Measurements from ENCODE around the gene CIB4.

DNA sequence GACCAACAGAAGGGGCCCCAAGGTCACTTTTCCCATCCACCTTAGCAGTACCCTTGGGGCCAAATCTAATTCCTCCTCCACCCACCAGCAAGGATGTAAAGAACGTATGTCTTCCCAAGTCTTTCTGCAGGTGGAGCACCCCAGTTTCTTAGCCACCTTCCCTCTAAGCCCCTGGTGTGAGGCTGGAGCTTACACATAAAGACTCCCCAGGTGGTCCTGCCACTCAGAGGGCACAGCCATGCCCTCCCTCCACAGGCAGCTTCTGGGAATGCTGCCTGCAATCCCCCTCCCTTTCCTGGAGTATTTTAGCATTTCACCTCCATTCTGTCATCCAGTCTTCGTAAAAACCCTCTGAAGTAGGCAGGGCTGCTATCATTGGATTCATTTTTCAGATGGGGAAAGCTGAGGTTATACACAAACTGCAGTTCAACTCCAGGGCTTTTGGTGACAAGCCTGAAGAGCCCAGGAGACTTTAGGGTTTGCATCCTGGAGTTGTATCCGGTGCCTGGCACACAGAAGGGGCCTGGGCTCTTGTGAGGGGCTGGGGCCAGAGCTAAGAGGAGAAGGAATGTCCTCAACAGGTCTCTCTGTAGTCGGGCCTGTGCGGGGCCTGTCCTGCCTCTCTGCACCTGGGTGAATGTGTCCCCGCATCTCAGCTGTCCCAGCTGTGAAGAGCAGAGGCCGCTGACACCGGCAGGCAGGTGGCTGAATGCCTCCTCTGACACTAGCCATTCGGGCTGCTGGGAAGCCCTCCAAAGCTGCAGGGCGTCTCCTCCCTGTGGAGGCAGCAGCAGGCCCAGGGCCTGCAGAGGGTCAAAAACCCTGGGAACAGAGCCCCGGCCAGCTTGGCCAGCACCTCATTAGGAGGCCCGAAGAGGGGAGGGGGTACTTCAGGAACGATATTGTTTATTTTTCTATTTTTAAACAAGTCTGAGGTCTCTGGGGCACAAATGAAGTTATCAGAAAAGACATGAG, 27.6 kb downstream of the CIB4 start:
- TF ChIP-seq, protein P1, sequence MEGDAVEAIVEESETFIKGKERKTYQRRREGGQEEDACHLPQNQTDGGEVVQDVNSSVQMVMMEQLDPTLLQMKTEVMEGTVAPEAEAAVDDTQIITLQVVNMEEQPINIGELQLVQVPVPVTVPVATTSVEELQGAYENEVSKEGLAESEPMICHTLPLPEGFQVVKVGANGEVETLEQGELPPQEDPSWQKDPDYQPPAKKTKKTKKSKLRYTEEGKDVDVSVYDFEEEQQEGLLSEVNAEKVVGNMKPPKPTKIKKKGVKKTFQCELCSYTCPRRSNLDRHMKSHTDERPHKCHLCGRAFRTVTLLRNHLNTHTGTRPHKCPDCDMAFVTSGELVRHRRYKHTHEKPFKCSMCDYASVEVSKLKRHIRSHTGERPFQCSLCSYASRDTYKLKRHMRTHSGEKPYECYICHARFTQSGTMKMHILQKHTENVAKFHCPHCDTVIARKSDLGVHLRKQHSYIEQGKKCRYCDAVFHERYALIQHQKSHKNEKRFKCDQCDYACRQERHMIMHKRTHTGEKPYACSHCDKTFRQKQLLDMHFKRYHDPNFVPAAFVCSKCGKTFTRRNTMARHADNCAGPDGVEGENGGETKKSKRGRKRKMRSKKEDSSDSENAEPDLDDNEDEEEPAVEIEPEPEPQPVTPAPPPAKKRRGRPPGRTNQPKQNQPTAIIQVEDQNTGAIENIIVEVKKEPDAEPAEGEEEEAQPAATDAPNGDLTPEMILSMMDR (IDR thresholded peaks at IDR 0.05) = no peak
- TF ChIP-seq POLR2A (IDR thresholded peaks at IDR 0.05) = no peak

All from ovary (tissue), 3 donors.